Fibroblast of lung (primary cell): ENCODE results near the gene CABLES2. TPM values are rescaled to one million over a fixed set of nuclear protein-coding genes. Genes with fewer than 3 reads are reported as not detected.

Experiments
- DNase-seq, 2 donors: peaks; one replicate each; pipeline versions ENCODE4 v3.0.0 to v3.0.0-alpha.2; 2010; ENCODE audit warnings: low read depth in 2 of 2
- H2AFZ ChIP-seq: 2 replicates; pipeline ENCODE4 v1.5.1; 2012; ENCODE audit warnings: low read length, control low read depth, inconsistent platforms
- H3K27ac ChIP-seq: 2 replicates; pipeline ENCODE4 v1.5.1; 2011; ENCODE audit warnings: low read length, control low read depth; ENCODE audit not compliant: insufficient read depth
- H3K27me3 ChIP-seq: 2 replicates; pipeline ENCODE4 v1.5.1; 2011; ENCODE audit warnings: mild to moderate bottlenecking, low read length; ENCODE audit not compliant: control insufficient read depth, insufficient read depth
- H3K36me3 ChIP-seq: 2 replicates; pipeline ENCODE4 v1.5.1; 2011; ENCODE audit warnings: low read length; ENCODE audit not compliant: control insufficient read depth, insufficient read depth
- H3K4me1 ChIP-seq: 2 replicates; pipeline ENCODE4 v1.5.1; 2011; ENCODE audit warnings: low read length; ENCODE audit not compliant: control insufficient read depth, insufficient read depth; ENCODE audit errors: extremely low read depth
- H3K4me2 ChIP-seq: 2 replicates; pipeline ENCODE4 v1.5.1; 2011; ENCODE audit warnings: low read length, control low read depth; ENCODE audit not compliant: insufficient read depth; ENCODE audit errors: extremely low read depth
- H3K4me3 ChIP-seq, 4 experiments: fragments of 200-600 bp in 1 of 4; sonication (generic) in 1 of 4; replicated peaks in 1 of 4; 2 replicates each; pipeline ENCODE4 v1.5.1; 2011 to 2016; ENCODE audit warnings: low read length in 4 of 4, low read depth in 3 of 4, mild to moderate bottlenecking in 3 of 4, control low read depth in 2 of 4, inconsistent platforms in 1 of 4, mixed read lengths in 1 of 4; ENCODE audit not compliant: insufficient read depth in 1 of 4; ENCODE audit errors: control extremely low read depth in 1 of 4
- H3K79me2 ChIP-seq: 2 replicates; pipeline ENCODE4 v1.5.1; 2012; ENCODE audit warnings: mild to moderate bottlenecking, low read length, inconsistent platforms; ENCODE audit not compliant: control insufficient read depth, insufficient read depth
- H3K9ac ChIP-seq: 2 replicates; pipeline ENCODE4 v1.5.1; 2011; ENCODE audit warnings: mild to moderate bottlenecking, low read length, control low read depth; ENCODE audit not compliant: insufficient read depth
- H3K9me3 ChIP-seq: 2 replicates; pipeline ENCODE4 v1.5.1; 2012; ENCODE audit warnings: low read depth, low read length; ENCODE audit not compliant: control insufficient read depth, insufficient read depth
- H4K20me1 ChIP-seq: 2 replicates; pipeline ENCODE4 v1.5.1; 2011; ENCODE audit warnings: low read length; ENCODE audit not compliant: control insufficient read depth, insufficient read depth; ENCODE audit errors: extremely low read depth
- CTCF ChIP-seq, 2 donors: IDR thresholded peaks in 1 of 2; conservative IDR thresholded peaks in 1 of 2; 1 replicate in 1 of 2; 2 replicates in 1 of 2; pipeline ENCODE4 v1.5.1; 2011 to 2012; ENCODE audit warnings: low read length in 2 of 2, control low read depth in 1 of 2, inconsistent platforms in 1 of 2, low read depth in 1 of 2, mild to moderate bottlenecking in 1 of 2
- EZH2 ChIP-seq: IDR thresholded peaks from 2 replicates; pipeline ENCODE4 v1.5.1; 2012; ENCODE audit warnings: low read length, control low read depth, mild to moderate bottlenecking; ENCODE audit errors: missing control alignments
- polyA plus RNA-seq, 2 donors: library from polyadenylated mRNA; depleted of rRNA in 1 of 2; stranded (reverse) in 1 of 2; unstranded in 1 of 2; fragments of >200 nt; gene quantifications; 2 replicates each; pipeline ENCODE4 v1.2.1, GENCODE V29; 2011 to 2012; ENCODE audit warnings: missing spikeins in 1 of 2
- total RNA-seq: library from RNA; depleted of rRNA; stranded (reverse); fragments of >200 nt; gene quantifications from 2 replicates; pipeline ENCODE4 v1.2.1, GENCODE V29; 2014

The CABLES2 gene
- total and polyA plus RNA-seq, 2 donors (not counting 1 experiment from before 2014, with no cell fraction given): 0.66 to 2.9 TPM

- Histone ChIP-seq H4K20me1 (no peaks in the 10 kb centered on the region), H3K36me3 (no peaks in the 10 kb centered on the region), H3K9ac (no peak overlapping the region), H3K27me3 (peaks cover 9% of the 10 kb centered on the region), H3K9me3 (no peaks in the 10 kb centered on the region), H3K27ac (no peak overlapping the region), H3K79me2 (no peaks in the 10 kb centered on the region), H3K4me3 (no peak overlapping the region), H3K4me1 (no peaks in the 10 kb centered on the region), H3K4me2 (no peak overlapping the region), H2AFZ (no peak overlapping the region)
- DNase-seq: no peak
- TF ChIP-seq EZH2 (no peak), CTCF (conservative IDR thresholded peaks at IDR 0.05 in 1 of 2, IDR thresholded peaks at IDR 0.05 in 1 of 2; ENCODE audit: low read depth in 1 of 2, low read length in 2 of 2) (no peak)
These were observed 21.6 kb upstream of the CABLES2 start for GRCh38 chr20:62428396-62429295.

- no peak overlapping the region for H3K4me3 ChIP-seq
- H3K27ac ChIP-seq: no peak overlapping the region
- no peaks in the 10 kb centered on the region for H3K79me2 ChIP-seq
- no peaks in the 10 kb centered on the region for H3K4me1 ChIP-seq
- no peak overlapping the region for H3K4me2 ChIP-seq
- H3K36me3 ChIP-seq: no peaks in the 10 kb centered on the region
- no peak overlapping the region for H3K9ac ChIP-seq
- H3K27me3 ChIP-seq: peaks cover 8% of the 10 kb centered on the region
- no peak for DNase-seq
- TF ChIP-seq CTCF (conservative IDR thresholded peaks at IDR 0.05 in 1 of 2, IDR thresholded peaks at IDR 0.05 in 1 of 2; ENCODE audit: low read depth in 1 of 2, low read length in 2 of 2) (no peak), EZH2 (no peak)
- H3K9me3 ChIP-seq: no peaks in the 10 kb centered on the region
- no peaks in the 10 kb centered on the region for H4K20me1 ChIP-seq
- H2AFZ ChIP-seq: no peak overlapping the region
These were observed 20.9 kb upstream of the CABLES2 start for GRCh38 chr20:62428002-62428372.

DNA sequence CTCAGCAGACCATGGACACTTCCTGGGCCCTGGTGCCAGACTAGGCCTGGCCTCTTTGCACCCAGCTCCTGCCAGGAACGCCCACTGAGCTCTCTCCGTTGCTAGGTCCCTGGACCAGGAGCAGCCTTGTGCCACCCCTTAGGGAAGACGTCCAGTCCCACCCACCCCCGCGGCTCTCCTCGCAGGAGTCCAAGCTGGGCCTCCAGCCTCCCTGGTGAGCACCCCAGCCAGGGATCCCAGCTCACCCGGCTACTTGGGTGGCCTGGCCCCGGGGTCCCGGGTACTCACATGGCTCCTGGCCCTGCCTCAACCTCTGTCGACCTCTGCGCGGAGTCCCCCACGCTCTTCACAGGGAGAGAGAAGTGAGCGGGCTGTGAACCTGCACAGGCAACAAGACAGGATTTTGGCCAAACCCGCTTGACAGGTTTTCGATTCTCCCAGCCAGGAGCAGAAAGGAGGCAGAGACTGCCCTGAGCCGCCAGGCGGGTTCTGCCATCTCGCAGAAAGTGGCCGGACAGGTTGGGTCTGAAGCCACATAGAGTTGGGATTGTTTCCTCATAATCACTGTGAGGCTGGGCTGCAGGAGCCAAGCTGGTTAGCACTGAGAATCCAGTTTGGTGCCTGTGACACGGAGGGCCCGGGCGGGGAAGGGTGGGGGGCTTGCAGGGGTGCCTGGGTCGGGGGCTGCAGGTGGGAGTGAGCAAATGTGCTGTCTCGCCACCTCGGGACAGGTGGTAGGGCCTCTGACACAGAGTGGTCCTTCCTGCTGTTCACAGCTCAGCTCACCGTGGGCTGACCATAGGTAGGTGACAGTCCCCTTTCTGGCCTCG lies 20.3 kb upstream of the CABLES2 start, which contains the start of gene RBBP8NL:
Gene RBBP8NL (minus strand): TSS at position 368 of the 830 bp plus-strand sequence. CDS start 7,892 bp downstream, outside the sequence.
- H3K4me1 ChIP-seq: no peaks in the 10 kb centered on the region
- no peaks in the 10 kb centered on the region for H3K79me2 ChIP-seq
- TF ChIP-seq CTCF (conservative IDR thresholded peaks at IDR 0.05 in 1 of 2, IDR thresholded peaks at IDR 0.05 in 1 of 2; ENCODE audit: low read depth in 1 of 2, low read length in 2 of 2) (no peak), EZH2 (no peak)
- no peaks in the 10 kb centered on the region for H4K20me1 ChIP-seq
- H3K9me3 ChIP-seq: no peaks in the 10 kb centered on the region
- no peak within 1 kb of the TSS for H2AFZ ChIP-seq
- no peak within 1 kb of the TSS for H3K9ac ChIP-seq
- H3K36me3 ChIP-seq: no peaks in the 10 kb centered on the region
- H3K4me2 ChIP-seq: no peak within 1 kb of the TSS
- H3K27ac ChIP-seq: no peak within 1 kb of the TSS
- peaks cover 7% of the 10 kb centered on the region for H3K27me3 ChIP-seq
- DNase-seq: no peak
- no peak within 1 kb of the TSS for H3K4me3 ChIP-seq
